Vagina (tissue), 1 donor: ENCODE data around the gene SPATA31C2. TPM values are rescaled to one million over a fixed set of nuclear protein-coding genes. Genes with fewer than 3 reads are reported as not detected.

Experiments used
- total RNA-seq: library from RNA; depleted of rRNA; stranded (reverse); fragments of >200 nt; gene quantifications from one replicate; pipeline ENCODE4 v1.2.3, GENCODE V29; 2016

The SPATA31C2 gene
- total RNA-seq, 1 donor from 2014 or later, result not detected

Other genes starting within 250 kb of the SPATA31C2 start
- not detected for gene SPATA31C1, start 220.5 kb downstream of the SPATA31C2 start, total RNA-seq
- 2.9 TPM for gene CDK20, start 163.9 kb downstream of the SPATA31C2 start, total RNA-seq
- 72.9 TPM for gene SPIN1, start 250.0 kb upstream of the SPATA31C2 start, total RNA-seq